GM11168 (cell line): ENCODE measurements around the gene DUSP2.

Experiments used
- in situ Hi-C: fragments of 300-500 bp; cut with MboI; formaldehyde crosslinking; loops from one replicate; pipeline ENCODE4 v1.12.0; 2022; ENCODE audit warnings: low sequenced_read_pairs; ENCODE audit not compliant: unreplicated experiment

Gene DUSP2

GRCh38 chr2:96145036-96145847 lies at the start of gene DUSP2:
Gene DUSP2 (minus strand): TSS chr2:96145440. CDS start chr2:96145354, 86 bp downstream.
- in situ Hi-C loops = no loop called here

- in situ Hi-C loops = no loop called here
Observed at GRCh38 chr2:96191937-96192670, 46.9 kb upstream of the DUSP2 start.

- in situ Hi-C loops = no loop called here
Observed at GRCh38 chr2:96188821-96189526, 43.7 kb upstream of the DUSP2 start.

- in situ Hi-C loops = no loop called here
Observed at GRCh38 chr2:96186562-96186961, 41.3 kb upstream of the DUSP2 start.

- in situ Hi-C loops = no loop called here
Observed at GRCh38 chr2:96185516-96185915, 40.3 kb upstream of the DUSP2 start.

- in situ Hi-C loops = no loop called here
Observed at GRCh38 chr2:96184989-96185388, 39.7 kb upstream of the DUSP2 start.

- in situ Hi-C loops = no loop called here
Observed at GRCh38 chr2:96184188-96184587, 38.9 kb upstream of the DUSP2 start.

- in situ Hi-C loops = no loop called here
Observed at GRCh38 chr2:96181529-96181928, 36.3 kb upstream of the DUSP2 start.

- in situ Hi-C loops = no loop called here
Observed at GRCh38 chr2:96180521-96180920, 35.3 kb upstream of the DUSP2 start.

- in situ Hi-C loops = no loop called here
Observed at GRCh38 chr2:96180002-96180401, 34.8 kb upstream of the DUSP2 start.

- in situ Hi-C loops = loop anchor here (5.0 kb wide), 1 partner anchor 44 kb away; no protein-coding TSS in a partner anchor
Observed at GRCh38 chr2:96176661-96177060, 31.4 kb upstream of the DUSP2 start.

GRCh38 chr2:96175951-96176350 lies 30.7 kb upstream of the DUSP2 start:
- in situ Hi-C loops = loop anchor here (5.0 kb wide), 1 partner anchor 44 kb away; no protein-coding TSS in a partner anchor

GRCh38 chr2:96174251-96175144 lies 29.3 kb upstream of the DUSP2 start:
- in situ Hi-C loops = loop anchor here (5.0 kb wide), 1 partner anchor 42 kb away; no protein-coding TSS in a partner anchor

- in situ Hi-C loops = no loop called here
Observed at GRCh38 chr2:96171831-96172230, 26.6 kb upstream of the DUSP2 start.

- in situ Hi-C loops = no loop called here
Observed at GRCh38 chr2:96170626-96171025, 25.4 kb upstream of the DUSP2 start.

- in situ Hi-C loops = no loop called here
Observed at GRCh38 chr2:96169868-96170507, 24.7 kb upstream of the DUSP2 start.

GRCh38 chr2:96167407-96168013 lies 22.3 kb upstream of the DUSP2 start:
- in situ Hi-C loops = no loop called here

GRCh38 chr2:96164459-96165184 lies 19.4 kb upstream of the DUSP2 start:
- in situ Hi-C loops = no loop called here
